ENCODE results near the gene GLIS2.

Gene GLIS2

GRCh38 chr16:4345836-4346781, 30.2 kb downstream of the GLIS2 start:
- H3K9ac ChIP-seq (ENCODE audit: low read length) = no peak overlapping the region
- TF ChIP-seq EZH2phosphoT487 (IDR thresholded peaks at IDR 0.05; ENCODE audit: low read depth) (no peak), CTCF (IDR thresholded peaks at IDR 0.05; ENCODE audit: low read depth, low read length) (no peak)
- H2AFZ ChIP-seq (ENCODE audit: low read depth, low read length) = no peak overlapping the region
- H3K27me3 ChIP-seq (ENCODE audit: low read depth, low read length) = no peaks in the 10 kb centered on the region
- H3K79me2 ChIP-seq (ENCODE audit: low read length) = peaks cover 85% of the 10 kb centered on the region
- H3K9me3 ChIP-seq (ENCODE audit: insufficient read depth, low read length) = no peaks in the 10 kb centered on the region
- peaks cover 5% of the 10 kb centered on the region for H3K4me1 ChIP-seq (ENCODE audit: low read length)
- H4K20me1 ChIP-seq (ENCODE audit: insufficient read depth, low read length) = peaks cover 26% of the 10 kb centered on the region
- no peak overlapping the region for H3K4me3 ChIP-seq (ENCODE audit: low read length)
- H3K27ac ChIP-seq (ENCODE audit: low read length) = 0 out of 2 replicates have a peak overlapping the region, but pooled peaks have one; percentile 4
- H3K4me2 ChIP-seq (ENCODE audit: low read length) = no peak overlapping the region
- H3K36me3 ChIP-seq (replicated peaks; ENCODE audit: low read depth, low read length) = peaks cover 2% of the 10 kb centered on the region

- H3K4me3 ChIP-seq (ENCODE audit: low read length) = no peak overlapping the region
- H3K27ac ChIP-seq (ENCODE audit: low read length) = no peak overlapping the region
- no peaks in the 10 kb centered on the region for H3K9me3 ChIP-seq (ENCODE audit: insufficient read depth, low read length)
- H4K20me1 ChIP-seq (ENCODE audit: insufficient read depth, low read length) = peaks cover 26% of the 10 kb centered on the region
- no peak overlapping the region for H3K4me2 ChIP-seq (ENCODE audit: low read length)
- no peak for TF ChIP-seq CTCF (IDR thresholded peaks at IDR 0.05; ENCODE audit: low read depth, low read length)
- no peak for TF ChIP-seq EZH2phosphoT487 (IDR thresholded peaks at IDR 0.05; ENCODE audit: low read depth)
- no peaks in the 10 kb centered on the region for H3K36me3 ChIP-seq (replicated peaks; ENCODE audit: low read depth, low read length)
- peaks cover 85% of the 10 kb centered on the region for H3K79me2 ChIP-seq (ENCODE audit: low read length)
- H3K27me3 ChIP-seq (ENCODE audit: low read depth, low read length) = no peaks in the 10 kb centered on the region
- H3K9ac ChIP-seq (ENCODE audit: low read length) = no peak overlapping the region
- no peak overlapping the region for H2AFZ ChIP-seq (ENCODE audit: low read depth, low read length)
- H3K4me1 ChIP-seq (ENCODE audit: low read length) = peaks cover 9% of the 10 kb centered on the region
Observed at GRCh38 chr16:4347010-4347409, 31.1 kb downstream of the GLIS2 start.

- Histone ChIP-seq H3K79me2 (ENCODE audit: low read length) (peaks cover 80% of the 10 kb centered on the region), H3K4me2 (ENCODE audit: low read length) (no peak overlapping the region), H3K9ac (ENCODE audit: low read length) (no peak overlapping the region), H3K27me3 (ENCODE audit: low read depth, low read length) (no peaks in the 10 kb centered on the region), H2AFZ (ENCODE audit: low read depth, low read length) (no peak overlapping the region), H3K4me1 (ENCODE audit: low read length) (peaks cover 9% of the 10 kb centered on the region), H3K9me3 (ENCODE audit: insufficient read depth, low read length) (no peaks in the 10 kb centered on the region), H3K27ac (ENCODE audit: low read length) (no peak overlapping the region), H4K20me1 (ENCODE audit: insufficient read depth, low read length) (peaks cover 26% of the 10 kb centered on the region), H3K36me3 (replicated peaks; ENCODE audit: low read depth, low read length) (no peaks in the 10 kb centered on the region), H3K4me3 (ENCODE audit: low read length) (no peak overlapping the region)
- TF ChIP-seq CTCF (IDR thresholded peaks at IDR 0.05; ENCODE audit: low read depth, low read length) (no peak), EZH2phosphoT487 (IDR thresholded peaks at IDR 0.05; ENCODE audit: low read depth) (no peak)
Observed at GRCh38 chr16:4347765-4348509, 32.1 kb downstream of the GLIS2 start.

GRCh38 chr16:4349332-4349731, 33.5 kb downstream of the GLIS2 start:
- Histone ChIP-seq H3K4me1 (ENCODE audit: low read length) (peaks cover 9% of the 10 kb centered on the region), H3K9ac (ENCODE audit: low read length) (no peak overlapping the region), H4K20me1 (ENCODE audit: insufficient read depth, low read length) (peaks cover 26% of the 10 kb centered on the region), H3K9me3 (ENCODE audit: insufficient read depth, low read length) (no peaks in the 10 kb centered on the region), H3K4me2 (ENCODE audit: low read length) (no peak overlapping the region), H3K79me2 (ENCODE audit: low read length) (peaks cover 67% of the 10 kb centered on the region), H3K4me3 (ENCODE audit: low read length) (no peak overlapping the region; the same call in 1 of the 2 replicates), H3K27me3 (ENCODE audit: low read depth, low read length) (no peaks in the 10 kb centered on the region), H3K36me3 (replicated peaks; ENCODE audit: low read depth, low read length) (no peaks in the 10 kb centered on the region), H2AFZ (ENCODE audit: low read depth, low read length) (no peak overlapping the region), H3K27ac (ENCODE audit: low read length) (no peak overlapping the region)
- TF ChIP-seq CTCF (IDR thresholded peaks at IDR 0.05; ENCODE audit: low read depth, low read length) (no peak), EZH2phosphoT487 (IDR thresholded peaks at IDR 0.05; ENCODE audit: low read depth) (no peak)

All from OCI-LY3 (cell line).